GM10847 (cell line): ENCODE measurements around the gene ABCA12.

Source experiments
- POLR2A ChIP-seq: IDR thresholded peaks from 2 replicates; pipeline ENCODE4 v1.6.1; 2011; ENCODE audit not compliant: insufficient read length; ENCODE audit errors: extremely low read depth

Gene ABCA12

DNA sequence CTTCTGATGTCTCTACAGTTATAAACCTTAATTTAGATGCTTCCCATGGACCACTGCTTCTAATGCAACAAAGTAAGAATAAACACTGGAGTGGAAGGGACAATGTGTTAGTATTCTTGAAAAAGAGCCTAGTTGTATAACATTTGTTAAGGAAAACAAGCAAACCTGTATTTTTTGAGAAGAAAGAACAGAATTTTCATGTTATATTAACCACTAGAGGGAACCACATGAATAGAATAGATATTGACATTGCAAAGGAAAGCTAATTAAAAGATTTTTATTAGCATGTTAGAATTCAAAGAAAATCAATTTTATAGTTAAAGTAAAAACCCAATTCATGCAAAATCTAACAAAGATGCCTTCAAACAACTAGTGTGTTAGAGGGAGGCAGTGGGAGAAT lies 177.7 kb downstream of the ABCA12 start:
- TF ChIP-seq POLR2A = no peak

DNA sequence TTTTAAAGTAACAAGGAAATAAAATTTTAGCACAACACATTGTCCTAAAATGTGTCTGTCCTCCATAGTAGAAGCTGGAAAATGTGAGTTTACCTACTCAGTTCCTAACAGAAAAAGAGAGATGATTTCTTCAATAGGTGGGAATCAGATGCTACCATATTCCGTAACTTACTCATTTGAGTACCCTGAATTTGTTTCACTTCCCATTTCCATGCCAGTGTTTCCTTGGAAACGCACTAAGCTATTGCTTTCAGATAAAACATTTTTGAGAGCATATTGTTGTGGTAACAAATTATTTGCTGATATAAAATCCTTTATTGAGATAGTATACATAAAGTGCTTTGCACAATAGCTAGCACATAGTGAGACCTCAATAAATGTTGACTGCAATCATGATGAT lies 191.5 kb downstream of the ABCA12 start:
- TF ChIP-seq POLR2A = no peak

DNA sequence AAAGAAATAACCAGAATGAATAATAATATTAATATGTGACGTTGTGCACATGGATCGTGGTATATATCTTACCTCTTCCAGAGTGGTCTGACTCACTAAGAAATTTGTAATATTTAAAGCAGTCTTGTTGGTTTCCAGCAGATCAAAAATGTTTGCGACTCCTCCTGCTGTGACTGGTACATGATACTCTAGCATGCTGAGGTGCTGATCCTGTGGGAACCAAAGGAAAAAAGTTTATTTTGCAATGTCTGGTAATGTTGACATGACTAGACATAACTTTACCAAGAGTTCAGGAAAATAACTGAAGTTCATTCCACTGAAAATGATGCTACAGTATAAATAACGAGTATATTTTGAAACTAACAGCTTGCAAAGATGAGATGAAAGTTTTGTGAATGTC lies 204.4 kb downstream of the ABCA12 start:
- TF ChIP-seq POLR2A = no peak

DNA sequence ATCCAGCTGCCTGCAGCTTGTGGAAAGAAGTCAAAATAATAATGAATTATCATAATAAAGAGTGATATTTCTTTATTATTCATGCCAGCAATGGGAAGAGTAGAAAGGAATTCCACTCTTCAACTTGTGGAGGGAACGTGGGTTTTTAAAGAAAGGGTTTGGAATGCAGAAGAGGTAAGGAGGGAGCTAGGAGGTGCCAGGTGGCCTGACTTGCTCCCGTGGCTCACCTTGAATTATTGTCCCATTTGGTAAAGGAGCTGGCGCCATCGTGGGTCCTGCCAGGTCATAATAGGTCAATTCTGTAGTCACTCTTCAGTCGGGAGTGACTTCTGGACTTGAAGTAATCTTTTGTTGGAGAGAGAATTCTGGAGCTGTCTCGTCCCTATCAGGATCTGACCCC lies 233.8 kb downstream of the ABCA12 start:
- TF ChIP-seq POLR2A = no peak

DNA sequence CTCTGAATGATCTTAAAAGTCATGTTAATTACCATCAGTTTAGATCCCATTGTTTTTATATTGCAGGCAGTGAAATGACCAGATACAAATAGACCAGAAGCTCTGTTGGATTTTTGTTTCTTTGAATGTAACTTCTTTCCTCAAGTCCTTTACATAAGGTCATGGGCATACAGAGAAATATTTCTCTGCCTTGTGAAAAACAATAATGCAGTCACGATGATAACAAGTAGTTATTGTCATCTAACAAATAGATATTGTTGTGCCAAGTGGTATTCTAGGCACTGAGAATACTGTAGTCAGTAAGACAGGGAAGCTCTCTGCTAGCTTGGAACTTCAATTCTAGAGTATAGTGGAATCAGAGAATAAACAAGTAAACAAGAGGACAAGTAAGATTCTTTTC lies 234.2 kb downstream of the ABCA12 start:
- TF ChIP-seq POLR2A = no peak

DNA sequence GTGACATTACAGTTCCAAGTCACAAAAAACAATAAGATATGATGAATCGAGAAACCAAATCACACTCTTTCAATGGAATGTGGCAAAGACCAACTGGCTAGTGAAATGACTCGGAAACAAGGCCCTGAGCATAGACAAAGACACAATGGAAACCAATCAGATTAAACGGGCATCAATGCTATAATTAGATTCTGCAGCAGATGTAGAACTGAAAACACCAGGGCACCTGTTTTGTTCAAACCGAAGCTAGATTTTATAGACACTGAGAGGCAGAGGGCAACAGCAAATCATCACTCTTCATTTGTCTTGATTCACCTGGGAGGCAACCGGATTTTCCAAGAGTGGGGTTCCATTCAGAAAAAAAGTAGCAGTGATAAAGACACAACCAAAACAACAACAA lies 236.1 kb downstream of the ABCA12 start:
- TF ChIP-seq POLR2A = no peak

DNA sequence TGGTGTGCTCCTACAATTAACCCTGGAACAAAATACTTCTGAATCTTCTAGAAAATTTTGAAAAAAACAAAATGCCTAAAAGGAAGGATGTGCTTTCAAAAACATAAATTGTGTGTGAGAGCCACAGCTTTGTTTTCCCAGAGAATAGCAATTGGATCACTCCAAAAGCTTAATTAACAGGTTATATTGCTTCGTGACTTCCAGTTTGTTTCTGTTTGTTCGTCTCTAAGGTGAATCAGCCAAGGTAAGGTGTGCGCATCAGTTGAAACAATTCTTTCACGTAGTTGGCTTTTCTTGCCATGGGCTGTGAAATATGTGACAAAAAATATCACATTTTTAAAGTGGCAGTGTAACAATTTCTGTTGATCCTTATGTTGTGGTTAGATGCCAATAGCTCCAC lies 238.7 kb downstream of the ABCA12 start:
- no peak for TF ChIP-seq POLR2A

DNA sequence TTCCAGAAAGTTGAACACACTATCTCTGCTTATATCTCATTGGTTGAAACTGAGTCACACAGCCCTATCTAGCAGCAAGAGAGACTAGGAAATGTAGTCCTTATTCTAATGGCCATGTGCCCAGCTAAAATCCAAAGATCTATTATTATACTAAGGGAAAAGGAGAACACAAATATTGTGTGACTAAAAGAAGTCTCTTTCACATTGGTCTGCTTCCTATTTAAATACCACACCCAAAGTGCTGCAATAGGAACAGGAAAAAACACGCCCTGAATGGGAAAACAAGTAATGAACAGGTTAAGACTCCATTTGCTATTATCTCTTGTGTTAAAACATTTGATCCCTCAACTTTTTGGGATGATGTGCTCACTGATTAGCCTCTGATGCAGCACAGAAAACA lies 242.2 kb downstream of the ABCA12 start:
- no peak for TF ChIP-seq POLR2A

DNA sequence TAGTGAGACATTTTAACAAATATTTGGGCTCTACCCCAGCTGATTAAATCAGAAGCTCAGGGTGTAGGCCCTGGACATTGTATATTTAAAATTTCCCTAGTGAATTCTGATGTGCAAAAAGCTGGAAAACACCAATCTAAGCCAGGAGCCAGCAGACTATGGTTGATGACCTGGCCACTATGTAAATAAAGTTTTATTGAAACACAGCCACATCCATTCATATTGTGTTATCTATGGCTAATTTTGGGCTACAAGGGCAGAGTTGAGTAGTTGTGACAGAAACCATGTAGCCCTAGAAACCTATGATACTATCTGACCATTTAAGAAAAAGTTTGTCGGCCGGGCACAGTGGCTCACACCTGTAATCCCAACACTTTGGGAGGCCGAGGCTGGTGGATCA lies 243.0 kb downstream of the ABCA12 start:
- TF ChIP-seq POLR2A = no peak

DNA sequence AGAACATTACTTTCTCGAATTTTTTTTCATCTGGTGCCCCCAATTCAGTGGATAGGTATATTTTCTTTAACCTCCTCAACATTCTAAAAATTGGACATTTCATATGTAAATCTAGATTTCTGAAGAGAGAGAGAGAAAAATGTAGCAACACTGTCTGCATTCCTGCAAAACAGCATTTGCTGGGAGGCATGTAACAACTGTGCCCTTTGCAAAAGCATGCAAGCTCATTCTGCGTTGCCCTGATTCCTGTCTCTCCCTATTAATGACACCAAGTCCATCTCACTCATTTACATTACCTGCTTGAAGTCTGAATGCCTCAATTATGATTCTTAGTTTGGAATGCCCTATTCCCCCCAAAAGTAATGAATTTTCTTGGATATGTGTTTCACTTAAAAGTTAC lies 249.1 kb downstream of the ABCA12 start:
- TF ChIP-seq POLR2A = no peak

DNA sequence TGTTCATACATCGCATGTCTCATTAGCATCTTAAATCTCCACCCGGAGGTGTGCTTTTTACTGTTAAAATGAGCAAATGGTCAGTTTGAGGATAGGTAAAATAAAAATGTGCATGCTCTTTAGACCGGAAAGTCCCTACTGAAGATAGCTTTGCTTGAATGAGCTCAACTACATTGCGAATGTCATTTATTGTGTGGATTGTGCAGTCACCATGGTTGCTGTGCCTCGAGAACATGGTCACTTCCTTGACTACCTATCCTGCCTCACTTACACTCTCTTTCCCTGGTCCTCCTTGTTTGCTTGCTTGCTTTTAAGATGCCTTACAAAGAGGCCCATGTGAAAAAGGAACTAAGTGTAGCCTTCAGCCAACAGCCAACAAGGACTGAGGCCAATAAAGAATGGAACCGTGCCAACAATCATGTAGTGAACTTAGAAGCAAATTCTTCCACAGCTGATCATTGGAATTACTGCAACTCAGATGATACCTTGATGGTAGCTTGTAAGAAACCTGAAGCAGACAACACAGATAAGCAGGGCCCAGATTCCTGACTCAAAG lies 256.7 kb downstream of the ABCA12 start:
- no peak for TF ChIP-seq POLR2A
